H1 (cell line): ENCODE results near the gene NKPD1. TPM values are rescaled to one million over a fixed set of nuclear protein-coding genes. Genes with fewer than 3 reads are reported as not detected.

Source experiments
- CTCF ChIA-PET: fragments of 300-600 bp; sonication (Branson Sonifier 250); formaldehyde crosslinking; loops from one replicate; lab custom pipeline; 2021; ENCODE audit not compliant: partially characterized antibody; lab: Charles Lee
- POLR2A ChIA-PET: fragments of 300-600 bp; sonication (Branson Sonifier 250); formaldehyde crosslinking; loops from one replicate; lab custom pipeline; 2021; ENCODE audit warnings: inconsistent platforms; ENCODE audit not compliant: partially characterized antibody; lab: Charles Lee
- DNase-seq, 2 experiments: peaks; one replicate each; pipeline versions ENCODE4 v3.0.0 to v3.0.0-alpha.2; 2010 to 2022; ENCODE audit warnings: low spot score in 2 of 2, low read depth in 1 of 2, mixed read lengths in 1 of 2
- FAIRE-seq: peaks from 2 replicates; lab custom pipeline; 2011; peaks lifted over from hg19 to GRCh38; lab: Jason Lieb, UNC
- H2AFZ ChIP-seq: 2 replicates; pipeline ENCODE4 v1.8.1; 2012; ENCODE audit warnings: low read length, inconsistent platforms
- H2AK5ac ChIP-seq: 2 replicates; pipeline ENCODE4 v1.6.1; 2013; ENCODE audit warnings: low read depth, low read length
- H2BK120ac ChIP-seq: replicated peaks from 2 replicates; pipeline ENCODE3; 2013; ENCODE audit warnings: low read depth, low read length, inconsistent platforms
- H2BK12ac ChIP-seq: 2 replicates; pipeline ENCODE4 v1.6.1; 2013; ENCODE audit warnings: low read depth, low read length
- H2BK15ac ChIP-seq: 2 replicates; pipeline ENCODE4 v1.6.1; 2013; ENCODE audit warnings: low read length
- H2BK20ac ChIP-seq: 2 replicates; pipeline ENCODE4 v1.6.1; 2013; ENCODE audit warnings: low read length
- H2BK5ac ChIP-seq: 2 replicates; pipeline ENCODE4 v1.6.1; 2013; ENCODE audit warnings: low read depth, low read length
- H3K14ac ChIP-seq: 2 replicates; pipeline ENCODE4 v1.6.1; 2013; ENCODE audit warnings: inconsistent platforms; ENCODE audit not compliant: insufficient read length
- H3K18ac ChIP-seq: 2 replicates; pipeline ENCODE4 v1.6.1; 2013; ENCODE audit warnings: low read length; ENCODE audit errors: extremely low read depth
- H3K23ac ChIP-seq: 2 replicates; pipeline ENCODE4 v1.6.1; 2013; ENCODE audit warnings: inconsistent platforms; ENCODE audit not compliant: insufficient read length
- H3K23me2 ChIP-seq: 2 replicates; pipeline ENCODE4 v1.6.1; 2013; ENCODE audit warnings: low read depth, low read length
- H3K27ac ChIP-seq: 2 replicates; pipeline ENCODE4 v1.6.1; 2011; ENCODE audit warnings: low read depth, low read length, inconsistent platforms
- H3K27me3 ChIP-seq, 4 experiments: replicated peaks in 1 of 4; 1 replicate in 1 of 4; 2 replicates in 3 of 4; pipeline versions ENCODE4 v1.6.1 to v1.8.1; 2011 to 2013; ENCODE audit warnings: low read length in 3 of 4, mild to moderate bottlenecking in 3 of 4, inconsistent platforms in 2 of 4, mixed read lengths in 2 of 4, moderate library complexity in 1 of 4; ENCODE audit not compliant: control insufficient read depth in 3 of 4, insufficient read depth in 3 of 4; ENCODE audit errors: extremely low read depth in 1 of 4
- H3K36me3 ChIP-seq, 4 experiments: 2 replicates each; pipeline versions ENCODE4 v1.6.1 to v1.8.1; 2011 to 2013; ENCODE audit warnings: mild to moderate bottlenecking in 4 of 4, low read length in 3 of 4, moderate library complexity in 2 of 4, control low read depth in 1 of 4, inconsistent platforms in 1 of 4; ENCODE audit not compliant: insufficient read depth in 4 of 4, control insufficient read depth in 2 of 4
- H3K4ac ChIP-seq: replicated peaks from 2 replicates; pipeline ENCODE3; 2013; ENCODE audit warnings: low read length, low read depth, mixed read lengths, inconsistent platforms; ENCODE audit not compliant: insufficient read length
- H3K4me1 ChIP-seq, 4 experiments: replicated peaks in 1 of 4; 1 replicate in 1 of 4; 2 replicates in 3 of 4; pipeline versions ENCODE4 v1.6.1 to v1.8.1; 2011 to 2013; ENCODE audit warnings: low read length in 3 of 4, inconsistent platforms in 2 of 4, mixed read lengths in 1 of 4; ENCODE audit not compliant: insufficient read depth in 4 of 4, control insufficient read depth in 3 of 4
- H3K4me2 ChIP-seq, 2 experiments: 2 replicates each; pipeline versions ENCODE4 v1.6.1 to v1.8.1; 2011 to 2013; ENCODE audit warnings: low read depth in 2 of 2, low read length in 2 of 2, control low read depth in 1 of 2, inconsistent platforms in 1 of 2, mild to moderate bottlenecking in 1 of 2; ENCODE audit not compliant: insufficient read depth in 1 of 2
- H3K4me3 ChIP-seq, 4 experiments: fragments of 200-600, 300-600 bp in 1 of 4; sonication (generic), shearing (Covaris generic), sonication (Bioruptor Twin) in 1 of 4; 2 replicates each; pipeline versions ENCODE4 v1.5.1 to v1.8.1; 2011 to 2016; ENCODE audit warnings: low read length in 4 of 4, low read depth in 3 of 4, control low read depth in 2 of 4, inconsistent platforms in 2 of 4, mild to moderate bottlenecking in 2 of 4, mixed read lengths in 1 of 4, moderate library complexity in 1 of 4; ENCODE audit not compliant: insufficient read depth in 2 of 4; ENCODE audit errors: extremely low read depth in 1 of 4
- H3K56ac ChIP-seq: replicated peaks from 2 replicates; pipeline ENCODE3; 2013; ENCODE audit warnings: low read depth, mild to moderate bottlenecking, mixed read lengths, low read length, inconsistent platforms; ENCODE audit not compliant: insufficient read length
- H3K79me1 ChIP-seq: 2 replicates; pipeline ENCODE4 v1.6.1; 2013; ENCODE audit warnings: low read depth, low read length, control low read depth
- H3K79me2 ChIP-seq, 2 experiments: 2 replicates each; pipeline versions ENCODE4 v1.6.1 to v1.8.1; 2012 to 2013; ENCODE audit warnings: low read length in 2 of 2, mild to moderate bottlenecking in 2 of 2, inconsistent platforms in 1 of 2; ENCODE audit not compliant: insufficient read depth in 2 of 2, control insufficient read depth in 1 of 2
- H3K9ac ChIP-seq, 4 experiments: replicated peaks in 1 of 4; 1 replicate in 1 of 4; 2 replicates in 3 of 4; pipeline versions ENCODE4 v1.6.1 to v1.8.1; 2011 to 2013; ENCODE audit warnings: low read depth in 3 of 4, low read length in 3 of 4, control low read depth in 2 of 4, mild to moderate bottlenecking in 2 of 4, moderate library complexity in 2 of 4, inconsistent platforms in 1 of 4; ENCODE audit errors: extremely low read depth in 1 of 4
- H3K9me3 ChIP-seq, 2 experiments: 2 replicates each; pipeline versions ENCODE4 v1.6.1 to v1.8.1; 2012 to 2013; ENCODE audit warnings: mild to moderate bottlenecking in 2 of 2, moderate library complexity in 2 of 2, control low read depth in 1 of 2, inconsistent platforms in 1 of 2, low read depth in 1 of 2, low read length in 1 of 2, mixed read lengths in 1 of 2; ENCODE audit not compliant: insufficient read depth in 2 of 2
- H4K20me1 ChIP-seq, 2 experiments: replicated peaks in 1 of 2; 2 replicates each; pipeline versions ENCODE3 to v1.8.1; 2011 to 2013; ENCODE audit warnings: inconsistent platforms in 2 of 2, low read length in 2 of 2, mild to moderate bottlenecking in 1 of 2; ENCODE audit not compliant: insufficient read depth in 2 of 2, control insufficient read depth in 1 of 2
- H4K5ac ChIP-seq: 2 replicates; pipeline ENCODE4 v1.6.1; 2013; ENCODE audit warnings: low read length, low read depth, mixed read lengths, inconsistent platforms; ENCODE audit not compliant: insufficient read length
- H4K8ac ChIP-seq: 2 replicates; pipeline ENCODE4 v1.8.0; 2013; ENCODE audit warnings: mild to moderate bottlenecking, moderate library complexity, low read length, inconsistent platforms; ENCODE audit not compliant: insufficient read depth; ENCODE audit errors: extremely low read depth
- H4K91ac ChIP-seq: replicated peaks from 2 replicates; pipeline ENCODE3; 2013; ENCODE audit warnings: low read length, mixed read lengths, inconsistent platforms; ENCODE audit not compliant: insufficient read length
- SUZ12 ChIP-seq: fragments of 200-600 bp; sonication (generic); IDR thresholded peaks from 2 replicates; pipeline ENCODE4 v1.6.1; 2012; ENCODE audit warnings: mild to moderate bottlenecking, inconsistent platforms, low read length, moderate library complexity, mixed read lengths
- WGBS, 2 experiments: shearing (Covaris generic) in 1 of 2; methylation state at CpG; one replicate each; pipeline versions ENCODE4 v1.1.6 to v1.1.7; 2013 to 2015; ENCODE audit warnings: low lambda C conversion rate in 2 of 2, mixed read lengths in 2 of 2, inconsistent platforms in 1 of 2, low coverage in 1 of 2, missing lambda C conversion rate in 1 of 2; ENCODE audit not compliant: insufficient replicate concordance in 2 of 2, insufficient coverage in 1 of 2, insufficient read length in 1 of 2; ENCODE audit errors: extremely low coverage in 1 of 2, missing lambda C conversion rate in 1 of 2; 5-methylcytosine and 5-hydroxymethylcytosine counted together
- polyA plus RNA-seq, 7 experiments: library from polyadenylated mRNA; depleted of rRNA in 3 of 7; stranded (reverse) in 5 of 7; unstranded in 2 of 7; fragments of >200 nt in 5 of 7; fragments of 200-250 nt in 2 of 7; gene quantifications; 1 replicate in 5 of 7; 2 replicates in 1 of 7; 4 replicates in 1 of 7; pipeline versions ENCODE4 v1.2.1 to v1.2.3, GENCODE V29; 2011 to 2013; ENCODE audit warnings: missing spikeins in 2 of 7, mixed read lengths in 2 of 7
- total RNA-seq: library from RNA; stranded (reverse); fragmentation: NEBNext Ultra II Directional; extraction: Animal tissue kit (Norgen Biotek cat#: 25700); gene quantifications from 2 replicates; pipeline ENCODE4 v1.2.1, GENCODE V29; 2021
- TF ChIP-seq, protein P1 (sequence below): IDR thresholded peaks from 2 replicates; pipeline ENCODE4 v1.6.1; 2012; ENCODE audit warnings: inconsistent platforms

The NKPD1 gene
- total and polyA plus RNA-seq, 2 of the 8 experiments (the other 6 are each of a cell fraction or from before 2014, with no cell fraction given) = 0.30 to 0.39 TPM

DNA sequence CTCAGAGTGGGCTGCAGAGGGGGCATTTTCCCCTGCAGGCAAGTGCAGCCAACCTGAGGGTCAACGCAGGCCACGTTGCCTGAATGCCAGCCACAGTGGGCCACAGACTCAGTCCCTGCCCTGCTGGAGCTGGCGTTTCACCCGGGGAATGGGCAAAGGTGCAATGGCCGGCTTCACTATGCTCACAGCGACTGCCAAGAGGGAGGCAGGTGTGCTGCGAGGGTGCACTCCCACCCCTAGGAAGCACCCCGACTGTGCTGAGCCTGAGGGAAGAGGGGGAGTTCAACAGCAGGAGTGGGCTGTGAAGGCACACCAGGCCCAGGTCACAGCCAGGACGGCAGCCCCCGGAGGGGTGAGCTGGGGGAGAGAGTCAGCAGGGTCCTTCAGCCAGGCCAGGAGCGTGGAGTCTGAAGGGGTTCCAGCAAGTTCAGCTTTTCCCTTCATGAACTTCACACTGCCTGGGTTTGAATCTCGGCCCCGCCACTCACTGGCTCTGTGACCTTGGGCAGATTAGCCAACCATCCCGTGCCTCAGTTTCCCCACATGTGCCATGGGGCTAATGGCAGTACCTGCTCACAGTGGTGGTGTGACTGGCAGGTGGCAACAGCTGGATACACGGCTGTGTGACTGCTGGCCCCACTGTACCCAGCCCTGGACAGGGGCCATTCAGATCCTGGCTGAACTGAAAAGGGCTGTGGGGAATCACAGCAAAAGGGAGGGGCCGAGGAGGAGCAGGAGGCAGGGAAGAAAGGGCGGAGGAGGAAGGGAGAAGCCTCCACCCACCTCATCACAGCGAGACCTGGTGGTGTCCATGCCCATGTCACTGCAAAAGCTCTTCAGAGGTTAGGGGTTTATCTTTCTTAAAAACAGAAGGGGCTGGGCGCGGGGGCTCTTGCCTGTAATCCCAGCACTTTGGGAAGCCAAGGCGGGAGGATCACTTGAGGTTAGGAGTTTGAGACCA, 9.6 kb upstream of the NKPD1 start:
- Histone ChIP-seq H3K9ac (no peak overlapping the region), H3K9me3 (no peaks in the 10 kb centered on the region), H3K14ac (no peak overlapping the region), H4K5ac (no peak overlapping the region), H3K56ac (no peak overlapping the region), H3K4me1 (peaks cover 0 to 5% (median 0%) of the 10 kb centered on the region in 4 experiments; a peak in 2 of 7 replicates), H3K18ac (no peak overlapping the region), H2BK120ac (no peak overlapping the region), H2AK5ac (no peak overlapping the region), H2BK20ac (no peak overlapping the region), H2BK12ac (no peak overlapping the region), H3K27me3 (no peaks in the 10 kb centered on the region), H3K4me2 (no peak overlapping the region), H3K4ac (no peak overlapping the region), H3K79me2 (no peaks in the 10 kb centered on the region), H2AFZ (no peak overlapping the region), H2BK15ac (no peak overlapping the region), H3K36me3 (no peaks in the 10 kb centered on the region), H4K91ac (no peak overlapping the region), H4K8ac (peak overlapping the region; percentile 68; the same call in 1 of the 2 replicates), H3K23me2 (no peaks in the 10 kb centered on the region), H3K4me3 (no peak overlapping the region), H3K27ac (no peak overlapping the region), H3K23ac (no peak overlapping the region), H3K79me1 (peaks cover 3% of the 10 kb centered on the region), H2BK5ac (no peak overlapping the region), H4K20me1 (peaks cover 3 to 13% of the 10 kb centered on the region in 2 experiments)
- 85% methylated on average over 21 of the region's 21 CpGs; no CpG with 5 or more reads in 1 of the 2 experiments for WGBS, 2 experiments
- no peak for TF ChIP-seq SUZ12
- TF ChIP-seq, protein P1, sequence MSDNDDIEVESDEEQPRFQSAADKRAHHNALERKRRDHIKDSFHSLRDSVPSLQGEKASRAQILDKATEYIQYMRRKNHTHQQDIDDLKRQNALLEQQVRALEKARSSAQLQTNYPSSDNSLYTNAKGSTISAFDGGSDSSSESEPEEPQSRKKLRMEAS = no peak
- ChIA-PET CTCF (interaction anchor here (0.8 to 1.6 kb wide), 5 partner anchors 10 to 77 kb away, joined by 3 to 7 read pairs (median 4); partner anchors contain the start of gene NKPD1), POLR2A (interaction anchor here (1.2 to 3.6 kb wide), 4 partner anchors 9 to 80 kb away, joined by 3 to 14 read pairs (median 4); partner anchors contain the start of genes BLOC1S3 and NKPD1)
- DNase-seq (no peak), FAIRE-seq (no peak)
